OCI-LY7 (cell line): Measurements from ENCODE around the gene RELN.

Experiments
- CTCF ChIP-seq: fragments of 200-600 bp; sonication (generic); conservative IDR thresholded peaks from 2 replicates; pipeline ENCODE4 v1.5.1; 2014; ENCODE audit warnings: mild to moderate bottlenecking, antibody characterized with exemption, low read length, moderate library complexity, mixed read lengths
- EZH2phosphoT487 ChIP-seq: fragments of 200-600 bp; sonication (generic); IDR thresholded peaks from 2 replicates; pipeline ENCODE4 v1.6.1; 2018; ENCODE audit warnings: low read depth, borderline replicate concordance, mild to moderate bottlenecking, mixed run types, antibody characterized with exemption, low read length, moderate library complexity, mixed read lengths

- TF ChIP-seq CTCF (no peak), EZH2phosphoT487 (no peak)
Observed at GRCh38 chr7:103993551-103993950, 4.1 kb upstream of the RELN start.
